Lower leg skin (tissue), 4 donors: ENCODE results near the gene PEX7. TPM values are rescaled to one million over a fixed set of nuclear protein-coding genes. Genes with fewer than 3 reads are reported as not detected.

Experiments
- DNase-seq, 2 donors: peaks; one replicate each; pipeline ENCODE4 v3.0.0-alpha.2; 2019; ENCODE audit warnings: low spot score in 2 of 2
- H3K4me3 ChIP-seq: fragments of 200-600 bp; sonication (generic); 2 replicates; pipeline ENCODE4 v1.5.1; 2017; ENCODE audit warnings: mild to moderate bottlenecking, low read depth; ENCODE audit not compliant: poor library complexity, severe bottlenecking
- CTCF ChIP-seq, 3 donors: fragments of 450-650 bp; IDR thresholded peaks; one replicate each; pipeline ENCODE4 v1.5.1; 2016; ENCODE audit warnings: antibody characterized with exemption in 3 of 3, mild to moderate bottlenecking in 3 of 3, moderate library complexity in 2 of 3
- POLR2A ChIP-seq, 2 donors: fragments of 450-650 bp; IDR thresholded peaks; one replicate each; pipeline ENCODE4 v1.6.1; 2016 to 2017; ENCODE audit warnings: antibody characterized with exemption in 2 of 2, mild to moderate bottlenecking in 1 of 2, moderate library complexity in 1 of 2
- WGBS, 2 donors: methylation state at CpG; one replicate each; pipeline ENCODE4 v1.1.5; 2018; 5-methylcytosine and 5-hydroxymethylcytosine counted together
- intact Hi-C: fragments of 100-400 bp; cut with DNase I; formaldehyde crosslinking; loops from one replicate; pipeline ENCODE4 v1.15.0; 2023; ENCODE audit warnings: low total_unique reads
- total RNA-seq, 4 donors: library from RNA; depleted of rRNA; stranded (reverse); fragments of >200 nt; gene quantifications; one replicate each; pipeline ENCODE4 v1.1.0, GENCODE V29; 2016

Gene PEX7
- 10 to 100 TPM; 15.2 to 21.5 (median 21.2) TPM for total RNA-seq

- TF ChIP-seq CTCF (IDR thresholded peaks at IDR 0.05) (no peak), POLR2A (IDR thresholded peaks at IDR 0.05) (no peak)
- H3K4me3 ChIP-seq: peak within 1 kb of the TSS; percentile 66
- intact Hi-C loops: no loop called here
- peak; percentile 92 to 98 for DNase-seq
- WGBS, 2 donors: 0 to 1% methylated on average over 18 to 46 of the region's 78 CpGs
Measured at GRCh38 chr6:136822376-136823127, at the start of gene PEX7. PEX7 (plus strand) TSS chr6:136822592; CDS start chr6:136822666, 74 bp downstream.

GRCh38 chr6:136772685-136773472 is 49.5 kb upstream of the PEX7 start:
- intact Hi-C loops: no loop called here
- TF ChIP-seq POLR2A (IDR thresholded peaks at IDR 0.05): no peak
- TF ChIP-seq CTCF (IDR thresholded peaks at IDR 0.05): no peak
- no peak for DNase-seq
- no peak overlapping the region for H3K4me3 ChIP-seq
- 75 to 83% methylated on average over 6 of the region's 6 CpGs for WGBS, 2 donors

GRCh38 chr6:136773473-136773796 is 49.0 kb upstream of the PEX7 start:
- WGBS, 2 donors: 96 to 97% methylated on average over 4 of the region's 4 CpGs
- intact Hi-C loops: no loop called here
- no peak for DNase-seq
- TF ChIP-seq POLR2A (IDR thresholded peaks at IDR 0.05): no peak
- TF ChIP-seq CTCF (IDR thresholded peaks at IDR 0.05): no peak
- H3K4me3 ChIP-seq: no peak overlapping the region

- no peak for DNase-seq
- 70 to 71% methylated on average over 6 of the region's 6 CpGs for WGBS, 2 donors
Measured at GRCh38 chr6:136774228-136775041, 48.0 kb upstream of the PEX7 start.

More at GRCh38 chr6:136774228-136775041, 48.0 kb upstream of the PEX7 start:
- H3K4me3 ChIP-seq: no peak overlapping the region
- TF ChIP-seq CTCF (IDR thresholded peaks at IDR 0.05) (no peak), POLR2A (IDR thresholded peaks at IDR 0.05) (no peak)
- intact Hi-C loops: no loop called here
